HepG2 (cell line): Measurements from ENCODE around the gene CDRT4. TPM values are rescaled to one million over a fixed set of nuclear protein-coding genes. Genes with fewer than 3 reads are reported as not detected.

Experiments used
- ARID3A ChIP-seq: IDR thresholded peaks from 2 replicates; pipeline ENCODE4 v1.6.1; 2012; ENCODE audit warnings: low read depth, low read length, improper control_type of control experiment
- CC2D1A ChIP-seq: sonication (generic); formaldehyde crosslinking; IDR thresholded peaks from 2 replicates; pipeline ENCODE4 v1.8.1; 2023; ENCODE audit warnings: mild to moderate bottlenecking, missing genetic modification reagents
- CHD2 ChIP-seq: IDR thresholded peaks from 2 replicates; pipeline ENCODE4 v1.6.1; 2011; ENCODE audit warnings: low read depth, low read length, improper control_type of control experiment
- ELK4 ChIP-seq: sonication (generic); formaldehyde crosslinking; IDR thresholded peaks from 2 replicates; pipeline ENCODE4 v1.9.0; 2021; ENCODE audit warnings: missing genetic modification reagents, borderline replicate concordance
- ESRRA ChIP-seq: sonication (generic); formaldehyde crosslinking; IDR thresholded peaks from 2 replicates; pipeline ENCODE4 v1.5.1; 2020; ENCODE audit warnings: mild to moderate bottlenecking, low read depth, missing genetic modification reagents
- HNF1A ChIP-seq, 2 experiments: sonication (generic) in 1 of 2; formaldehyde crosslinking in 1 of 2; IDR thresholded peaks; 2 replicates each; pipeline versions ENCODE4 v1.4.0 to v1.6.1; 2016 to 2020; ENCODE audit warnings: borderline replicate concordance in 1 of 2, low read depth in 1 of 2, mild to moderate bottlenecking in 1 of 2, missing genetic modification reagents in 1 of 2
- ISL2 ChIP-seq: sonication (generic); formaldehyde crosslinking; IDR thresholded peaks from 2 replicates; pipeline ENCODE4 v1.5.0; 2020; ENCODE audit warnings: missing genetic modification reagents
- NFE2L2 ChIP-seq: fragments of 150-350 bp; IDR thresholded peaks from 2 replicates; pipeline ENCODE4 v1.6.1; 2014; ENCODE audit warnings: low read length
- RFXANK ChIP-seq: IDR thresholded peaks from 2 replicates; pipeline ENCODE4 v1.6.1; 2016
- STAG1 ChIP-seq: sonication (generic); formaldehyde crosslinking; IDR thresholded peaks from 2 replicates; pipeline ENCODE4 v1.4.0; 2020; ENCODE audit warnings: missing genetic modification reagents
- ZNF121 ChIP-seq: sonication (generic); formaldehyde crosslinking; IDR thresholded peaks from 2 replicates; pipeline ENCODE4 v1.5.0; 2020; ENCODE audit warnings: mild to moderate bottlenecking, missing genetic modification reagents
- ZNF3 ChIP-seq: IDR thresholded peaks from 2 replicates; pipeline ENCODE4 v1.7.0; 2017; ENCODE audit warnings: inconsistent platforms
- ZNF414 ChIP-seq: sonication (generic); formaldehyde crosslinking; IDR thresholded peaks from 2 replicates; pipeline ENCODE4 v1.5.0; 2020; ENCODE audit warnings: missing genetic modification reagents
- ZNF501 ChIP-seq: sonication (generic); formaldehyde crosslinking; IDR thresholded peaks from 2 replicates; pipeline ENCODE4 v1.5.1; 2020; ENCODE audit warnings: mild to moderate bottlenecking, moderate library complexity, missing genetic modification reagents
- ZNF709 ChIP-seq: sonication (generic); formaldehyde crosslinking; IDR thresholded peaks from 2 replicates; pipeline ENCODE4 v1.5.0; 2020; ENCODE audit warnings: mild to moderate bottlenecking, missing genetic modification reagents
- ZNF710 ChIP-seq: sonication (generic); formaldehyde crosslinking; IDR thresholded peaks from 2 replicates; pipeline ENCODE4 v1.5.0; 2020; ENCODE audit warnings: mild to moderate bottlenecking, missing genetic modification reagents, borderline replicate concordance
- ZNF839 ChIP-seq: sonication (generic); formaldehyde crosslinking; IDR thresholded peaks from 2 replicates; pipeline ENCODE4 v1.4.0; 2020; ENCODE audit warnings: missing genetic modification reagents, mild to moderate bottlenecking, borderline replicate concordance
- polyA plus RNA-seq, 8 experiments: library from polyadenylated mRNA; depleted of rRNA in 3 of 8; stranded (reverse) in 7 of 8; unstranded in 1 of 8; fragments of >200 nt; fragmentation: Illumina TruSeq in 4 of 8; extraction: Trizol in 4 of 8; gene quantifications; 2 replicates each; pipeline versions ENCODE4 v1.2.1 to v1.2.3, GENCODE V29; 2011 to 2016; ENCODE audit warnings: low read depth in 4 of 8, missing spikeins in 1 of 8, mixed read lengths in 1 of 8; ENCODE audit not compliant: insufficient read depth in 1 of 8
- total RNA-seq, 5 experiments: library from RNA; depleted of rRNA; stranded (reverse); fragments of >200 nt; fragmentation: Illumina TruSeq; extraction: Trizol; gene quantifications; 2 replicates each; pipeline ENCODE4 v1.2.3, GENCODE V29; 2016; ENCODE audit warnings: low read depth in 1 of 5

The CDRT4 gene
- total and polyA plus RNA-seq, 2 of the 13 experiments (the other 11 are each of a cell fraction or from before 2014, with no cell fraction given) = 5.8 to 12.1 TPM

- TF ChIP-seq ESRRA (CRISPR knock-in tag) = no peak; the same call in 1 of the 2 replicates
- 0 out of 2 replicates have a peak, but pooled peaks have one; percentile 40 for TF ChIP-seq ZNF414
- no peak for TF ChIP-seq ZNF3 (CRISPR knock-in tag)
- no peak for TF ChIP-seq ELK4 (CRISPR knock-in tag)
- no peak for TF ChIP-seq ZNF501 (CRISPR knock-in tag)
- no peak for TF ChIP-seq ZNF709 (CRISPR knock-in tag)
- TF ChIP-seq NFE2L2 = no peak
- no peak for TF ChIP-seq RFXANK
- peak; percentile 12; the same call in 1 of the 2 replicates for TF ChIP-seq STAG1 (CRISPR knock-in tag)
- 0 out of 2 replicates have a peak, but pooled peaks have one; percentile 27 for TF ChIP-seq ZNF121
- no peak for TF ChIP-seq ZNF839 (CRISPR knock-in tag)
- peak; percentile 26; the same call in 1 of the 2 replicates for TF ChIP-seq HNF1A (IDR thresholded peaks at IDR 0.05; ENCODE audit: low read depth)
- peak; percentile 74; the same call in 1 of the 2 replicates for TF ChIP-seq HNF1A (CRISPR knock-in tag; IDR thresholded peaks at IDR 0.05; ENCODE audit: borderline replicate concordance)
- TF ChIP-seq CC2D1A = no peak
- no peak for TF ChIP-seq ARID3A
- no peak for TF ChIP-seq CHD2
- TF ChIP-seq ZNF710 (CRISPR knock-in tag) = peak; percentile 90
- TF ChIP-seq ISL2 (CRISPR knock-in tag) = peak; percentile 91
Measured at GRCh38 chr17:15432807-15433611, 34.4 kb downstream of the CDRT4 start (continued).
